ENCODE measurements around the gene AEBP1.

- TF ChIP-seq CTCF (IDR thresholded peaks at IDR 0.05; ENCODE audit: low read depth, low read length) = no peak
- TF ChIP-seq POLR2A (IDR thresholded peaks at IDR 0.05; ENCODE audit: extremely low read depth, insufficient read length) = no peak
- no peak for TF ChIP-seq MAX (IDR thresholded peaks at IDR 0.05; ENCODE audit: low read depth, low read length)
These were observed 58.7 kb downstream of the AEBP1 start for GRCh38 chr7:44162785-44163395.
